Activated CD4-positive, alpha-beta memory T cell treated with anti-CD3 and anti-CD28 coated beads for 36 hours (primary cell): ENCODE data around the gene ERC1. TPM values are rescaled to one million over a fixed set of nuclear protein-coding genes. Genes with fewer than 3 reads are reported as not detected.

Experiments
- CTCF ChIA-PET: fragments of 350-600 bp; sonication (Branson Sonifier 250); formaldehyde crosslinking; loops from one replicate; lab custom pipeline; 2021; ENCODE audit warnings: antibody characterized with exemption, inconsistent platforms; lab: Charles Lee
- POLR2A ChIA-PET: fragments of 350-600 bp; sonication (Branson Sonifier 250); formaldehyde crosslinking; loops from one replicate; lab custom pipeline; 2021; ENCODE audit warnings: antibody characterized with exemption; lab: Charles Lee
- DNase-seq: peaks from one replicate; pipeline ENCODE4 v3.0.0-alpha.2; 2020
- H3K27ac Mint-ChIP-seq: one replicate; pipeline ENCODE4 v1.8.0; 2021; ENCODE audit warnings: mixed read lengths
- H3K27me3 Mint-ChIP-seq: one replicate; pipeline ENCODE4 v1.8.0; 2021; ENCODE audit warnings: mixed read lengths
- H3K36me3 Mint-ChIP-seq: one replicate; pipeline ENCODE4 v1.8.0; 2021; ENCODE audit warnings: mixed read lengths
- H3K4me1 Mint-ChIP-seq: one replicate; pipeline ENCODE4 v1.8.0; 2021; ENCODE audit warnings: low read depth, mixed read lengths
- H3K4me3 Mint-ChIP-seq: one replicate; pipeline ENCODE4 v1.8.0; 2021; ENCODE audit warnings: mild to moderate bottlenecking, mixed read lengths
- H3K9me3 Mint-ChIP-seq: one replicate; pipeline ENCODE4 v1.8.0; 2021; ENCODE audit warnings: mixed read lengths
- intact Hi-C: fragments of 100-400 bp; cut with micrococcal nuclease; formaldehyde crosslinking; loops from one replicate; pipeline ENCODE4 v1.15.1; 2023
- total RNA-seq, 2 experiments: library from RNA; stranded (reverse); gene quantifications; one replicate each; pipeline ENCODE4 v1.2.3, GENCODE V29; 2021

The ERC1 gene
- total RNA-seq, 2 experiments from 2014 or later: 19.1 to 21.8 TPM

GRCh38 chr12:1436981-1437380 lies 446.0 kb downstream of the ERC1 start:
- H3K27me3 Mint-ChIP-seq: no peaks in the 10 kb centered on the region
- H3K27ac Mint-ChIP-seq: no peak overlapping the region
- no peak for DNase-seq
- intact Hi-C loops: no loop called here
- H3K4me3 Mint-ChIP-seq: no peak overlapping the region
- ChIA-PET POLR2A (no interaction called here), CTCF (interaction anchor here (1.5 kb wide), 1 partner anchor 319 kb away, joined by 7 read pairs; no protein-coding TSS in a partner anchor)
- H3K4me1 Mint-ChIP-seq: no peaks in the 10 kb centered on the region
- H3K9me3 Mint-ChIP-seq: no peaks in the 10 kb centered on the region
- no peaks in the 10 kb centered on the region for H3K36me3 Mint-ChIP-seq

- Mint-ChIP-seq H3K27me3 (no peaks in the 10 kb centered on the region), H3K4me3 (no peak overlapping the region), H3K4me1 (no peaks in the 10 kb centered on the region), H3K27ac (no peak overlapping the region), H3K36me3 (no peaks in the 10 kb centered on the region), H3K9me3 (no peaks in the 10 kb centered on the region)
- ChIA-PET CTCF (no interaction called here), POLR2A (no interaction called here)
- no peak for DNase-seq
- intact Hi-C loops: no loop called here
Observed at GRCh38 chr12:1439201-1439600, 448.2 kb downstream of the ERC1 start.

DNA sequence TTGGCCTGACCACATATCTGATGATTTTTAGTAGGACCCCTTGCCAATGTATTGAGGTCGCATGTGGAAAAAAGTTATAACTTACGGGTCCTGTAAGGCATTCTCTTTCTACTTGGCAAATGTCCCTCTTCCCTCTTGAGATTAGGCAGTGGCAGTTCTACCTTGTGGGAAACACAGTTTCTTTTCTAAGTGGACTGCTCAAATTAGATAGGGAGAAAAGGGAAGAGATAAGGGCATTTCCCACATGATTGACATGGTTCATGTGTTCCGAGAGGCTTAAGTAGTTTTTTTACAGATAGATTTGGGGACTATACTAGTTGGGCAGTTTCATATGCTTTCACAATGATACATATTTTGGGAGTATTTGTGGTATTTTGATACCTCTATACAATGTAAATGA lies 448.7 kb downstream of the ERC1 start:
- Mint-ChIP-seq H3K4me3 (no peak overlapping the region), H3K27me3 (no peaks in the 10 kb centered on the region), H3K36me3 (no peaks in the 10 kb centered on the region), H3K27ac (no peak overlapping the region), H3K4me1 (no peaks in the 10 kb centered on the region), H3K9me3 (no peaks in the 10 kb centered on the region)
- ChIA-PET CTCF (no interaction called here), POLR2A (no interaction called here)
- DNase-seq: no peak
- intact Hi-C loops: no loop called here

- ChIA-PET POLR2A (no interaction called here), CTCF (interaction anchor here (0.8 kb wide), 1 partner anchor 20 kb away, joined by 3 read pairs; no protein-coding TSS in a partner anchor)
- Mint-ChIP-seq H3K9me3 (no peaks in the 10 kb centered on the region), H3K27ac (no peak overlapping the region), H3K4me3 (no peak overlapping the region), H3K27me3 (no peaks in the 10 kb centered on the region), H3K36me3 (peaks cover 19% of the 10 kb centered on the region), H3K4me1 (no peaks in the 10 kb centered on the region)
- intact Hi-C loops: no loop called here
- DNase-seq: no peak
Observed at GRCh38 chr12:1443421-1444141, 452.6 kb downstream of the ERC1 start.

GRCh38 chr12:1444142-1444516 lies 453.1 kb downstream of the ERC1 start:
- H3K36me3 Mint-ChIP-seq: peaks cover 19% of the 10 kb centered on the region
- ChIA-PET POLR2A (no interaction called here), CTCF (interaction anchor here (0.8 kb wide), 1 partner anchor 19 kb away, joined by 3 read pairs; no protein-coding TSS in a partner anchor)
- H3K4me3 Mint-ChIP-seq: no peak overlapping the region
- no peak overlapping the region for H3K27ac Mint-ChIP-seq
- no peaks in the 10 kb centered on the region for H3K27me3 Mint-ChIP-seq
- no peaks in the 10 kb centered on the region for H3K4me1 Mint-ChIP-seq
- H3K9me3 Mint-ChIP-seq: no peaks in the 10 kb centered on the region
- intact Hi-C loops: no loop called here
- DNase-seq: no peak

DNA sequence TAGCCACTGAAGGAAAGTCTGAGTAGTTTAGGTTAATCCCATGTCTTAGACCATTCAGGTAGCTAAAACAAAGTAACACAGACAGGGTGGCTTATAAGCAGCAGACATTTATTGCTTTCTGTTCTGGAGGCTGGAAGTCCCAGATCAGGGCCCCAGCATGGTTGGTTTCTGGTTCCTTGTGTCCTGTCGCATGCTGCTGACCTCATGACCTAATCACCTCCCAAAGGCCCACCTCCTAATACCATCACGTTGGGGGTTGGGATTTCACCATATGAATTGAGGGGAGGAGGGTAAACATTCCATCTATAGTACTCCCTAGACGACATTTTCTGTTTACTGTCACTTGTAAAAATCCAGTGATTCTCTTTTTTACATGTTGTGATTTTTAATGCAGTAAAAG lies 454.8 kb downstream of the ERC1 start:
- Mint-ChIP-seq H3K9me3 (no peaks in the 10 kb centered on the region), H3K36me3 (peaks cover 19% of the 10 kb centered on the region), H3K27ac (no peak overlapping the region), H3K4me3 (no peak overlapping the region), H3K27me3 (no peaks in the 10 kb centered on the region), H3K4me1 (no peaks in the 10 kb centered on the region)
- ChIA-PET CTCF (no interaction called here), POLR2A (no interaction called here)
- intact Hi-C loops: no loop called here
- DNase-seq: no peak

DNA sequence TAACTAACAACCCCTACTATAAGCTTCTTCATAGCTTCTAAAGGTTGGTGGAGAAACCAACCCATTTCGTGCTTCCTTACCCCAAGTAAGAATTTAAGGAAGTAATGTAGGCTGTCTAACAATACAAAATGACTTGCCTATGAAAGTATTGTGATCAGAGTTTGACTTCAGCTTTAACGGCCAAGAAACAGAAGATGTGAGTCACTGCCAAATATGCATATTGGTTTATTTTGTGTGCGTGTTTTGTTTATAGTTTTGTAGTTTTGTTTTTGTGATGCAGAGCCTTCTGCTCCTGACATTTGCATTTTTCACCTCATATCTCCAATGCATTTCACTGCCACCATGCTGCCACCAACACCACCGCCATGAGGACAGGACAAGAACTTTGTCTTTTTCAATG lies 457.3 kb downstream of the ERC1 start:
- Mint-ChIP-seq H3K27ac (no peak overlapping the region), H3K27me3 (no peaks in the 10 kb centered on the region), H3K36me3 (peaks cover 21% of the 10 kb centered on the region), H3K4me1 (no peaks in the 10 kb centered on the region), H3K4me3 (no peak overlapping the region), H3K9me3 (no peaks in the 10 kb centered on the region)
- intact Hi-C loops: no loop called here
- DNase-seq: no peak
- CTCF ChIA-PET: interaction anchor here (2.1 kb wide), 1 partner anchor 330 kb away, joined by 8 read pairs; no protein-coding TSS in a partner anchor
- POLR2A ChIA-PET: no interaction called here

- Mint-ChIP-seq H3K4me3 (no peak overlapping the region), H3K36me3 (peaks cover 2% of the 10 kb centered on the region), H3K4me1 (no peaks in the 10 kb centered on the region), H3K9me3 (no peaks in the 10 kb centered on the region), H3K27ac (no peak overlapping the region), H3K27me3 (no peaks in the 10 kb centered on the region)
- CTCF ChIA-PET: no interaction called here
- DNase-seq: no peak
- intact Hi-C loops: no loop called here
- POLR2A ChIA-PET: no interaction called here
Observed at GRCh38 chr12:1453810-1454209, 462.8 kb downstream of the ERC1 start.

- ChIA-PET CTCF (no interaction called here), POLR2A (no interaction called here)
- Mint-ChIP-seq H3K36me3 (no peaks in the 10 kb centered on the region), H3K27me3 (no peaks in the 10 kb centered on the region), H3K27ac (no peak overlapping the region), H3K4me1 (no peaks in the 10 kb centered on the region), H3K9me3 (no peaks in the 10 kb centered on the region), H3K4me3 (no peak overlapping the region)
- DNase-seq: no peak
- intact Hi-C loops: no loop called here
Observed at GRCh38 chr12:1456885-1457284, 465.9 kb downstream of the ERC1 start.

GRCh38 chr12:1457901-1458300 lies 466.9 kb downstream of the ERC1 start:
- no peak overlapping the region for H3K27ac Mint-ChIP-seq
- H3K27me3 Mint-ChIP-seq: no peaks in the 10 kb centered on the region
- no peak overlapping the region for H3K4me3 Mint-ChIP-seq
- H3K36me3 Mint-ChIP-seq: no peaks in the 10 kb centered on the region
- H3K4me1 Mint-ChIP-seq: no peaks in the 10 kb centered on the region
- no peak for DNase-seq
- POLR2A ChIA-PET: no interaction called here
- CTCF ChIA-PET: interaction anchor here (1.2 kb wide), 1 partner anchor 340 kb away, joined by 5 read pairs; no protein-coding TSS in a partner anchor
- intact Hi-C loops: no loop called here
- no peaks in the 10 kb centered on the region for H3K9me3 Mint-ChIP-seq

DNA sequence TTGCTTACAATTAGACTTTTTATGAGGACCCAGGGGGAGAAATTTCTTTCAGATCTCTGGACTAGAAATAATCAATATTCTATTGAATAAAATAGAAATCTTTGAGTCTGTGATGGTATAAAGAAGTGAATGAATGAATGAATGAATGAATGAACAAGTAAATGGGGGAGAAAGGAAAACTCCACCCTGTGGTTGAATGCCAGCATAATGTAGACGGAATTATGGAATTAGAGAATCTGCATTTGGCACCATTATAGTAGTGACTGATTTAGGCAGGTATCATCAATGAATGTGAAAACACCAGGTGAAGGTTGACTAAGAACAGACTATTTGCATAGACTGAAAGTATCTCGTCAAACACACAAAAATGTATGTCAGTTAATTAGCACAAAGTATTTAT lies 468.3 kb downstream of the ERC1 start:
- Mint-ChIP-seq H3K27me3 (no peaks in the 10 kb centered on the region), H3K9me3 (no peaks in the 10 kb centered on the region), H3K4me3 (no peak overlapping the region), H3K27ac (no peak overlapping the region), H3K4me1 (no peaks in the 10 kb centered on the region), H3K36me3 (no peaks in the 10 kb centered on the region)
- POLR2A ChIA-PET: no interaction called here
- CTCF ChIA-PET: no interaction called here
- no peak for DNase-seq
- intact Hi-C loops: no loop called here

- no peak for DNase-seq
- H3K27me3 Mint-ChIP-seq: no peaks in the 10 kb centered on the region
- H3K4me1 Mint-ChIP-seq: no peaks in the 10 kb centered on the region
- ChIA-PET POLR2A (no interaction called here), CTCF (interaction anchor here (1.0 to 1.3 kb wide), 2 partner anchors 20 to 345 kb away, joined by 3 to 5 read pairs; no protein-coding TSS in a partner anchor)
- no peak overlapping the region for H3K27ac Mint-ChIP-seq
- no peaks in the 10 kb centered on the region for H3K9me3 Mint-ChIP-seq
- no peak overlapping the region for H3K4me3 Mint-ChIP-seq
- H3K36me3 Mint-ChIP-seq: peaks cover 5% of the 10 kb centered on the region
- intact Hi-C loops: no loop called here
Observed at GRCh38 chr12:1463073-1463905, 472.3 kb downstream of the ERC1 start.
